Lower leg skin (tissue), 3 donors: Measurements from ENCODE around the gene ADAM10.

Experiments used
- POLR2A ChIP-seq, 2 donors: fragments of 450-650 bp; IDR thresholded peaks; one replicate each; pipeline ENCODE4 v1.6.1; 2016 to 2017; ENCODE audit warnings: antibody characterized with exemption in 2 of 2, mild to moderate bottlenecking in 1 of 2, moderate library complexity in 1 of 2
- TF ChIP-seq, protein P1 (sequence below), 3 donors: fragments of 450-650 bp; IDR thresholded peaks; one replicate each; pipeline ENCODE4 v1.5.1; 2016; ENCODE audit warnings: antibody characterized with exemption in 3 of 3, mild to moderate bottlenecking in 3 of 3, moderate library complexity in 2 of 3

DNA sequence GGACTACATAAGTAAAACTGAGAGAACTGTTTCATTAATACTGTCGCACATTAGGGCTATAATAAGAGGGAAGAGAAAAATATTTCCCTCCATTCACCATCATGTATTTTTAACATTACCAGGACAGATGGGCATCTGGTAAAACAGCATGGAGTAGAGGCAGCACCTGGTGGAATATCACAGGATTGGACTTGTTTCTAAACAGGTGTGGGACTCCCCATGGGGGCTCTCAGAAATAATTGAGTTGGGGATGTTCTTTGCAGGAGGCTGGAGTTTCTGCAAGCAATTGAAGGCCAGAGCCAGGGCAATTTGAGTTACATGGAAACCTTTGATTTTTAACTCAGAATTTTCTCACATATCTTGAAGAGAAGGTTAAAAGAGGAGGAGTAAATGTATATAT is 13.2 kb upstream of the ADAM10 start:
- TF ChIP-seq POLR2A (IDR thresholded peaks at IDR 0.05), result no peak
- TF ChIP-seq, protein P1, sequence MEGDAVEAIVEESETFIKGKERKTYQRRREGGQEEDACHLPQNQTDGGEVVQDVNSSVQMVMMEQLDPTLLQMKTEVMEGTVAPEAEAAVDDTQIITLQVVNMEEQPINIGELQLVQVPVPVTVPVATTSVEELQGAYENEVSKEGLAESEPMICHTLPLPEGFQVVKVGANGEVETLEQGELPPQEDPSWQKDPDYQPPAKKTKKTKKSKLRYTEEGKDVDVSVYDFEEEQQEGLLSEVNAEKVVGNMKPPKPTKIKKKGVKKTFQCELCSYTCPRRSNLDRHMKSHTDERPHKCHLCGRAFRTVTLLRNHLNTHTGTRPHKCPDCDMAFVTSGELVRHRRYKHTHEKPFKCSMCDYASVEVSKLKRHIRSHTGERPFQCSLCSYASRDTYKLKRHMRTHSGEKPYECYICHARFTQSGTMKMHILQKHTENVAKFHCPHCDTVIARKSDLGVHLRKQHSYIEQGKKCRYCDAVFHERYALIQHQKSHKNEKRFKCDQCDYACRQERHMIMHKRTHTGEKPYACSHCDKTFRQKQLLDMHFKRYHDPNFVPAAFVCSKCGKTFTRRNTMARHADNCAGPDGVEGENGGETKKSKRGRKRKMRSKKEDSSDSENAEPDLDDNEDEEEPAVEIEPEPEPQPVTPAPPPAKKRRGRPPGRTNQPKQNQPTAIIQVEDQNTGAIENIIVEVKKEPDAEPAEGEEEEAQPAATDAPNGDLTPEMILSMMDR (IDR thresholded peaks at IDR 0.05), result no peak
